ENCODE measurements around the gene GPC5. TPM values are rescaled to one million over a fixed set of nuclear protein-coding genes. Genes with fewer than 3 reads are reported as not detected.
"Not testable (repeated sequence)": the region's sequence is repeated elsewhere in the genome, so short reads cannot be mapped to it uniquely, and the experiment has no call there.

GPC5 gene
- total RNA-seq, 2 experiments from 2014 or later: 2.4 TPM; not detected in 1

- DNase-seq (ENCODE audit: low spot score); H2AFZ ChIP-seq (ENCODE audit: low read length); CTCF ChIA-PET (ENCODE audit: unreplicated experiment); H3K79me2 ChIP-seq (ENCODE audit: insufficient read depth, low read depth, low read length); H3K9me2 ChIP-seq (ENCODE audit: insufficient read depth, low read length); H3K4me1 ChIP-seq (ENCODE audit: insufficient read depth, low read length, poor library complexity, severe bottlenecking); H3K36me3 ChIP-seq (ENCODE audit: insufficient read depth, low read length); BruUV-seq (replicated peaks); H3K27ac ChIP-seq (ENCODE audit: low read depth, low read length, poor library complexity, severe bottlenecking); H3K4me3 ChIP-seq (ENCODE audit: low read depth, low read length, poor library complexity, severe bottlenecking); H3K9me3 ChIP-seq (ENCODE audit: low read length); H3K4me2 ChIP-seq (ENCODE audit: low read length); H4K20me1 ChIP-seq (ENCODE audit: insufficient read depth, low read length); intact Hi-C loops (cut with micrococcal nuclease; ENCODE audit: unreplicated experiment); POLR2A ChIA-PET: not testable (repeated sequence)
These were observed 1120.2 kb downstream of the GPC5 start for GRCh38 chr13:92518622-92519021.

GRCh38 chr13:92530364-92530763, 1131.9 kb downstream of the GPC5 start:
- H3K4me3 ChIP-seq (ENCODE audit: low read depth, low read length, poor library complexity, severe bottlenecking): no peak overlapping the region
- no peaks in the 10 kb centered on the region for H3K9me3 ChIP-seq (ENCODE audit: low read length)
- H4K20me1 ChIP-seq (ENCODE audit: insufficient read depth, low read length): no peaks in the 10 kb centered on the region
- ChIA-PET CTCF (ENCODE audit: unreplicated experiment) (no interaction called here), POLR2A (no interaction called here)
- H3K9me2 ChIP-seq (ENCODE audit: insufficient read depth, low read length): no peaks in the 10 kb centered on the region
- H3K27ac ChIP-seq (ENCODE audit: low read depth, low read length, poor library complexity, severe bottlenecking): no peak overlapping the region
- no peaks in the 10 kb centered on the region for H3K36me3 ChIP-seq (ENCODE audit: insufficient read depth, low read length)
- no peak for TF ChIP-seq EZH2phosphoT487 (IDR thresholded peaks at IDR 0.05; ENCODE audit: borderline replicate concordance, low read depth, low read length)
- no peak for TF ChIP-seq CTCF (conservative IDR thresholded peaks at IDR 0.05; ENCODE audit: low read length)
- no peak overlapping the region for H3K4me2 ChIP-seq (ENCODE audit: low read length)
- H3K4me1 ChIP-seq (ENCODE audit: insufficient read depth, low read length, poor library complexity, severe bottlenecking): no peaks in the 10 kb centered on the region
- H2AFZ ChIP-seq (ENCODE audit: low read length): no peak overlapping the region
- DNase-seq (ENCODE audit: low spot score): no peak
- H3K79me2 ChIP-seq (ENCODE audit: insufficient read depth, low read depth, low read length): no peaks in the 10 kb centered on the region
- BruUV-seq (replicated peaks): no TSS peak
- intact Hi-C loops (cut with micrococcal nuclease; ENCODE audit: unreplicated experiment): no loop called here

GRCh38 chr13:92535222-92536006, 1137.0 kb downstream of the GPC5 start:
- Histone ChIP-seq H3K27ac (ENCODE audit: low read depth, low read length, poor library complexity, severe bottlenecking) (no peak overlapping the region), H3K79me2 (ENCODE audit: insufficient read depth, low read depth, low read length) (no peaks in the 10 kb centered on the region), H3K9me3 (ENCODE audit: low read length) (no peaks in the 10 kb centered on the region), H3K36me3 (ENCODE audit: insufficient read depth, low read length) (no peaks in the 10 kb centered on the region), H3K4me1 (ENCODE audit: insufficient read depth, low read length, poor library complexity, severe bottlenecking) (no peaks in the 10 kb centered on the region), H3K4me3 (ENCODE audit: low read depth, low read length, poor library complexity, severe bottlenecking) (no peak overlapping the region), H2AFZ (ENCODE audit: low read length) (no peak overlapping the region), H4K20me1 (ENCODE audit: insufficient read depth, low read length) (no peaks in the 10 kb centered on the region), H3K9me2 (ENCODE audit: insufficient read depth, low read length) (no peaks in the 10 kb centered on the region), H3K4me2 (ENCODE audit: low read length) (no peak overlapping the region)
- no peak for DNase-seq (ENCODE audit: low spot score)
- intact Hi-C loops (cut with micrococcal nuclease; ENCODE audit: unreplicated experiment): no loop called here
- ChIA-PET CTCF (ENCODE audit: unreplicated experiment) (no interaction called here), POLR2A (no interaction called here)
- TF ChIP-seq EZH2phosphoT487 (IDR thresholded peaks at IDR 0.05; ENCODE audit: borderline replicate concordance, low read depth, low read length) (no peak), CTCF (conservative IDR thresholded peaks at IDR 0.05; ENCODE audit: low read length) (no peak)
- BruUV-seq (replicated peaks): no TSS peak

Data from OCI-LY7 (cell line).